Heart left ventricle (tissue), 16 donors: Measurements from ENCODE around the gene NAT14. TPM values are rescaled to one million over a fixed set of nuclear protein-coding genes. Genes with fewer than 3 reads are reported as not detected.

Source experiments
- ATAC-seq, 4 donors: fragments of 200-7000 bp; cut with Tn5 transposase; one replicate each; pipeline ENCODE4 v1.9.1; 2020 to 2022; ENCODE audit warnings: moderate library complexity in 4 of 4, mild to moderate bottlenecking in 3 of 4, moderate number of reproducible peaks in 1 of 4
- DNase-seq, 5 donors: peaks; one replicate each; pipeline ENCODE4 v3.0.0-alpha.2; 2020
- H3K27ac ChIP-seq, 12 donors: fragments of 200-600 bp; sonication (generic) in 4 of 12; one replicate each; pipeline versions ENCODE4 v1.5.0 to v1.8.0; 2016 to 2022; ENCODE audit warnings: mild to moderate bottlenecking in 2 of 12
- H3K27me3 ChIP-seq, 9 donors: fragments of 200-600 bp; sonication (generic) in 2 of 9; one replicate each; pipeline versions ENCODE4 v1.5.1 to v1.8.0; 2016 to 2022; ENCODE audit warnings: mild to moderate bottlenecking in 3 of 9
- H3K36me3 ChIP-seq, 9 donors: fragments of 200-600 bp; sonication (generic) in 2 of 9; one replicate each; pipeline versions ENCODE4 v1.5.0 to v1.8.0; 2018 to 2022; ENCODE audit warnings: mild to moderate bottlenecking in 2 of 9
- H3K4me1 ChIP-seq, 12 donors: fragments of 200-600 bp; sonication (generic) in 4 of 12; one replicate each; pipeline versions ENCODE4 v1.5.0 to v1.8.0; 2016 to 2022; ENCODE audit warnings: mild to moderate bottlenecking in 3 of 12
- H3K4me3 ChIP-seq, 12 donors: fragments of 200-600 bp; sonication (generic) in 4 of 12; one replicate each; pipeline versions ENCODE4 v1.5.0 to v1.8.0; 2017 to 2022; ENCODE audit warnings: mild to moderate bottlenecking in 9 of 12, moderate library complexity in 4 of 12
- H3K9me3 ChIP-seq, 12 donors: fragments of 200-600 bp; sonication (generic) in 4 of 12; one replicate each; pipeline versions ENCODE4 v1.5.0 to v1.8.0; 2016 to 2022; ENCODE audit warnings: mild to moderate bottlenecking in 1 of 12
- CTCF ChIP-seq, 12 donors: fragments of 200-600 bp; sonication (generic) in 4 of 12; IDR thresholded peaks; one replicate each; pipeline versions ENCODE4 v1.5.0 to v1.8.0; 2018 to 2022; ENCODE audit warnings: antibody characterized with exemption in 12 of 12, mild to moderate bottlenecking in 5 of 12
- POLR2A ChIP-seq, 2 donors: fragments of 450-650 bp; IDR thresholded peaks; one replicate each; pipeline ENCODE4 v1.6.1; 2017; ENCODE audit warnings: antibody characterized with exemption in 2 of 2, mild to moderate bottlenecking in 2 of 2, moderate library complexity in 2 of 2
- WGBS, 4 donors: extraction: QIAGEN DNeasy Blood & Tissue Kit in 2 of 4; methylation state at CpG; one replicate each; pipeline versions ENCODE4 v1.1.5 to v1.1.7; 2013 to 2018; 5-methylcytosine and 5-hydroxymethylcytosine counted together
- intact Hi-C, 10 donors: fragments of 100-400 bp; cut with DNase I; formaldehyde crosslinking; loops; one replicate each; pipeline versions ENCODE4 v1.11.1 to v1.14.2; 2022
- polyA plus RNA-seq, 2 donors: library from polyadenylated mRNA; stranded (reverse); fragments of 200-250 nt; gene quantifications; one replicate each; pipeline ENCODE4 v1.2.3, GENCODE V29; 2013
- total RNA-seq, 9 donors: library from RNA; depleted of rRNA in 2 of 9; stranded (reverse); fragments of >200 nt in 2 of 9; fragmentation: NEBNext Ultra II Directional in 3 of 9; extraction: Animal tissue kit (Norgen Biotek cat#: 25700) in 3 of 9; gene quantifications; one replicate each; pipeline versions ENCODE4 v1.1.0 to v1.2.4, GENCODE V29; 2016 to 2023
- donor health status: ischemic (EF 13 %, LVEDD 7.1; RV severe dilation, severe dysfunction).
- donor health status: healthy with polysubstance abuse.
- donor health status: DM: no; HTN: yes; CAD: no.
- donor health status: DM: no; HTN: no; CAD: no.
- donor health status: ischemic (EF 25% LVEDD 6.9; RV normal size, moderate dysfunction).
- donor health status: ischemic (EF 25% LVEDD 5.7; RV mildly dilated, moderate dysfunction).
- donor health status: healthy.
- donor health status: DM: yes; HTN: yes; CAD: no.
- donor health status: ischemic (EF 35%, LVEDD 5.7; RV mildly dilated, moderate dysfunction).
- donor health status: nonischemic (EF 11% LVEDD 7.7; RV severe dilation, severe dysfunction).
- donor health status: DM: yes; HTN: yes; CAD: no.
- donor health status: PGD.
- donor health status: ischemic (EF 29% LVEDD 5.4; RV normal size, mild dysfunction).
- donor health status: nonischemic (EF 23%, LVEDD 6.1; RV moderate dilation, normal function).

The NAT14 gene
- total and polyA plus RNA-seq, 11 donors: 2.9 to 10.4 (median 7.3) TPM

GRCh38 chr19:55516878-55517620 is 32.1 kb downstream of the NAT14 start:
- H3K4me3 ChIP-seq: peak overlapping the region; percentile 14 to 68 (median 58)
- H3K27me3 ChIP-seq: no peaks in the 10 kb centered on the region
- H3K27ac ChIP-seq: peak overlapping the region; percentile 86 to 99 (median 94)
- WGBS, 4 donors: 9 to 17% (median 11%) methylated on average over 37 to 61 of the region's 61 CpGs
- peak; percentile 92 to 97 (median 94) for DNase-seq
- TF ChIP-seq CTCF (IDR thresholded peaks at IDR 0.05) (peak; percentile 69 to 93 (median 84)), POLR2A (IDR thresholded peaks at IDR 0.05) (peak in 1 of 2 donors; percentile 77)
- H3K4me1 ChIP-seq: peaks cover 0 to 21% (median 5%) of the 10 kb centered on the region in 12 donors
- H3K9me3 ChIP-seq: no peaks in the 10 kb centered on the region
- intact Hi-C loops: loop anchor here (1.0 to 10.0 kb wide), 15 partner anchors 64 to 116 kb away; partner anchors contain the start of genes ZNF865 (in 5 of the 10), FIZ1 (in 4 of the 10), ZNF579 (in 2 of the 10) and ZNF784 (in 1 of the 10)
- H3K36me3 ChIP-seq: peaks cover 0 to 24% (median 0%) of the 10 kb centered on the region in 9 donors
- ATAC-seq: peak; percentile 99 to 100 (median 99)

- TF ChIP-seq POLR2A (IDR thresholded peaks at IDR 0.05) (no peak), CTCF (IDR thresholded peaks at IDR 0.05) (no peak)
- Histone ChIP-seq H3K9me3 (no peaks in the 10 kb centered on the region), H3K4me1 (peaks cover 0 to 21% (median 5%) of the 10 kb centered on the region in 12 donors), H3K27ac (no peak overlapping the region), H3K27me3 (no peaks in the 10 kb centered on the region), H3K4me3 (no peak overlapping the region), H3K36me3 (peaks cover 0 to 8% (median 0%) of the 10 kb centered on the region in 9 donors)
- DNase-seq (no peak), ATAC-seq (no peak)
- WGBS, 4 donors: 83 to 93% (median 88%) methylated on average over 10 of the region's 10 CpGs
- intact Hi-C loops: loop anchor here in 7 of 10 donors (5.0 to 10.0 kb wide), 6 partner anchors 63 to 103 kb away; partner anchors contain the start of genes ZNF865 (in 3 of the 7), FIZ1 (in 2 of the 7), ZNF579 (in 1 of the 7) and ZNF784 (in 1 of the 7)
Observed at GRCh38 chr19:55519451-55520311, 34.7 kb downstream of the NAT14 start.

- DNase-seq (no peak), ATAC-seq (no peak)
- Histone ChIP-seq H3K27ac (no peak overlapping the region), H3K27me3 (peaks cover 0 to 3% (median 0%) of the 10 kb centered on the region in 9 donors), H3K9me3 (no peaks in the 10 kb centered on the region), H3K4me3 (no peak overlapping the region), H3K4me1 (peaks cover 0 to 25% (median 5%) of the 10 kb centered on the region in 12 donors), H3K36me3 (no peaks in the 10 kb centered on the region)
- 83 to 86% (median 84%) methylated on average over 14 of the region's 14 CpGs for WGBS, 4 donors
- intact Hi-C loops: no loop called here
- no peak for TF ChIP-seq CTCF (IDR thresholded peaks at IDR 0.05)
- no peak for TF ChIP-seq POLR2A (IDR thresholded peaks at IDR 0.05)
Observed at GRCh38 chr19:55520691-55521292, 35.8 kb downstream of the NAT14 start.
